SK-N-MC (cell line): ENCODE results near the gene LMF1.

Source experiments
- EZH2 ChIP-seq: fragments of 200-600 bp; sonication (generic); IDR thresholded peaks from one replicate; pipeline ENCODE4 v1.6.1; 2017; ENCODE audit warnings: antibody characterized with exemption
- FOXP2 ChIP-seq: optimal IDR thresholded peaks from 2 replicates; pipeline ENCODE3; 2011; ENCODE audit warnings: mild to moderate bottlenecking, moderate library complexity; ENCODE audit not compliant: insufficient read depth; ENCODE audit errors: extremely low read length, control extremely low read depth
- POLR2AphosphoS5 ChIP-seq: IDR thresholded peaks from 2 replicates; pipeline ENCODE4 v1.6.1; 2012; ENCODE audit warnings: mild to moderate bottlenecking, low read depth, low read length, borderline replicate concordance

GRCh38 chr16:907842-908241 is 62.9 kb downstream of the LMF1 start:
- no peak for TF ChIP-seq EZH2
- TF ChIP-seq POLR2AphosphoS5, result no peak
- TF ChIP-seq FOXP2, result no peak
